ENCODE data around the gene IFNA21. TPM values are rescaled to one million over a fixed set of nuclear protein-coding genes. Genes with fewer than 3 reads are reported as not detected.
A peak's percentile ranks its signal among the peaks of the same experiment; 100 is the strongest.
"Not testable (repeated sequence)": the region's sequence is repeated elsewhere in the genome, so short reads cannot be mapped to it uniquely, and the experiment has no call there.

IFNA21 gene
- not detected in 2 replicates for polyA plus RNA-seq (2013)

DNA sequence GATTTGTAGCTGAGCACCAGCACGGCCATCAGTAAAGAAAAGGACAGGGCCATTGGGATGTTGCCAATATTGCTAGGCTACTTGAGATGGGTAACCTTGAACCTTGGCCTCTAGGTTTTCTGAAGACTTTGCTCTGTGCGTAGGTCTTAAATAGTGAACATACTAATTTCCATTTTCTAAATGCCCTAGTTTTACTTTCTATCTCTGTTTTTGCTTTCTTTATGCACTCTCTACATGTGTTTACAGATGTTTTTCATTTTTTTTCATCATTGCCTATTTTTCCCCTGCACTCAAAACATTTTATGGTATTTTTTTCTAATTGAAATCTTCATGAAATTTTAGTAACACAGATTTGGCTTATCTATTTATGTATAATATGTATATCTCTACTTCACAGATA, at the start of gene IFNA21:
Gene IFNA21, minus strand, starts transcription at position 101 of the 400 bp plus-strand sequence. Its CDS starts 48 bp downstream, at position 53.
- not testable (repeated sequence) for H3K27me3 ChIP-seq (ENCODE audit: insufficient read depth, low read length); H4K91ac ChIP-seq (ENCODE audit: low read depth, low read length); H3K4ac ChIP-seq (ENCODE audit: low read depth, low read length); H3K36me3 ChIP-seq (ENCODE audit: control insufficient read depth in 1 of 2, insufficient read depth in 2 of 2, low read length in 2 of 2); H4K8ac ChIP-seq (ENCODE audit: low read depth, low read length); DNase-seq; H3K79me1 ChIP-seq (ENCODE audit: low read length); H3K4me2 ChIP-seq (ENCODE audit: low read length); H3K9ac ChIP-seq (ENCODE audit: low read length); H2BK120ac ChIP-seq (ENCODE audit: insufficient read depth, low read length, poor library complexity); H3K23ac ChIP-seq (ENCODE audit: low read length); H2BK12ac ChIP-seq (ENCODE audit: low read length); H2AK5ac ChIP-seq (ENCODE audit: low read length); H3K27ac ChIP-seq (ENCODE audit: low read depth, low read length); H3K4me1 ChIP-seq (ENCODE audit: control insufficient read depth in 1 of 2, insufficient read depth in 2 of 2, low read length in 2 of 2); H3K79me2 ChIP-seq (ENCODE audit: control insufficient read depth, insufficient read depth, low read length, poor library complexity); H4K12ac ChIP-seq (ENCODE audit: low read depth, low read length); H3K9me3 ChIP-seq (ENCODE audit: insufficient read depth, low read depth, low read length); H2BK5ac ChIP-seq (ENCODE audit: low read depth, low read length, poor library complexity); H3K18ac ChIP-seq (ENCODE audit: low read length); H2AFZ ChIP-seq (ENCODE audit: insufficient read depth, low read length, poor library complexity); H3K14ac ChIP-seq (ENCODE audit: low read length); H3K4me3 ChIP-seq (ENCODE audit: low read depth, low read length)
- WGBS (ENCODE audit: extremely low coverage, insufficient coverage, insufficient read length) = no CpG with 5 or more reads among the region's 2 CpGs

DNA sequence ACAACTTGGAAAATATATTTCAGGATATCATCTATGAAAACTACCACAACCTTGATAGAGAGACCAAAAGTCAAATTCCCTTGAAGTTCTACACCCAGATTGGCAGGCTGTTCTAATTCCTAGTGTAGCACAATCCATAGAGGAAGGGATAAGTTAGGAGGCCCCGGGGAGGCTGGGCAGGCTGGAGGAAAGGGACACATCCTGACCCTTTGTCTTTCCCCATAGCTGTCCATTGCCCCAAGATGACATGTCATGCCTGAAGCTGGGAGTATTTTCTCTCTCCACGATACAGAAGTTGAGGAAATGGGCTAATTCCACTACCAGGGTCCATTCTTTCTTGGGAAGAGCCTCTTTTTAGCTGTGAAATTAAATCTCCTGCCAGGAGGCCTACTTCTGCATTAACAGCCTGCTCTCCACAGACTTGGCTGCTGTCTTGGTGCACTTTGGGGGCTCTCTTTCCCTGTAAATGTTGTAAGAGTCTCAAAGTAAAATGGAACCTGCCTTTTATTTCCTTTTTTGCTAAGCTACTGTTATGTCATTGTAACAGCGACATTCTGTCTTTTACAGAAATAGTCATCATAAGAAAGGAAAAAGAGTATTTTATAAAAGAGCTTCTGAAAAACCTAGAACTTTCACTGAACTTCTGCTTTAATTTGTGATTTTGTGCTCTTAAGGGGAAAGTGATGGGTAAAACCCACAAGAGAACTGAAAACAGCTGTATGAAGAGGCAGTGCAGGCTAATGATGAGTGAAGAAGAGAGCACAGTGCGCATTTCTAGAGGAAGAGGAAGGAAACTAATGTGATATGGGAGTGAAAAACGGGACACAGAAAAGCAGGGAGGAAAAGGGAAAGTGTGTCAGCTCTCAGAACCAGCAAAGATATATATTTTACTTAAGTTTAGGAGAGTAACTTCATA, 47.2 kb upstream of the IFNA21 start:
- H4K91ac ChIP-seq (ENCODE audit: low read depth, low read length); H2AK5ac ChIP-seq (ENCODE audit: low read length); H3K36me3 ChIP-seq (ENCODE audit: control insufficient read depth in 1 of 2, insufficient read depth in 2 of 2, low read length in 2 of 2); H3K9me3 ChIP-seq (ENCODE audit: insufficient read depth, low read depth, low read length); H3K9ac ChIP-seq (ENCODE audit: low read length); H3K18ac ChIP-seq (ENCODE audit: low read length); H2BK12ac ChIP-seq (ENCODE audit: low read length); H2BK5ac ChIP-seq (ENCODE audit: low read depth, low read length, poor library complexity); H3K4me3 ChIP-seq (ENCODE audit: low read depth, low read length); H2BK120ac ChIP-seq (ENCODE audit: insufficient read depth, low read length, poor library complexity); H3K4ac ChIP-seq (ENCODE audit: low read depth, low read length); H4K12ac ChIP-seq (ENCODE audit: low read depth, low read length); H3K4me1 ChIP-seq (ENCODE audit: control insufficient read depth in 1 of 2, insufficient read depth in 2 of 2, low read length in 2 of 2); H3K27ac ChIP-seq (ENCODE audit: low read depth, low read length); H3K27me3 ChIP-seq (ENCODE audit: insufficient read depth, low read length); H3K79me1 ChIP-seq (ENCODE audit: low read length); H3K4me2 ChIP-seq (ENCODE audit: low read length); H2AFZ ChIP-seq (ENCODE audit: insufficient read depth, low read length, poor library complexity); H3K14ac ChIP-seq (ENCODE audit: low read length); H4K8ac ChIP-seq (ENCODE audit: low read depth, low read length); H3K79me2 ChIP-seq (ENCODE audit: control insufficient read depth, insufficient read depth, low read length, poor library complexity); H3K23ac ChIP-seq (ENCODE audit: low read length): not testable (repeated sequence)
- no CpG with 5 or more reads among the region's 5 CpGs for WGBS (ENCODE audit: extremely low coverage, insufficient coverage, insufficient read length)
- peak in 1 of 2 donors; percentile 8 for DNase-seq

- H3K36me3 ChIP-seq (ENCODE audit: control insufficient read depth in 1 of 2, insufficient read depth in 2 of 2, low read length in 2 of 2); H2BK5ac ChIP-seq (ENCODE audit: low read depth, low read length, poor library complexity); H3K9me3 ChIP-seq (ENCODE audit: insufficient read depth, low read depth, low read length); H3K4me2 ChIP-seq (ENCODE audit: low read length); H2BK120ac ChIP-seq (ENCODE audit: insufficient read depth, low read length, poor library complexity); H4K91ac ChIP-seq (ENCODE audit: low read depth, low read length); DNase-seq; H3K4me3 ChIP-seq (ENCODE audit: low read depth, low read length); H3K79me1 ChIP-seq (ENCODE audit: low read length); H4K12ac ChIP-seq (ENCODE audit: low read depth, low read length); H3K27ac ChIP-seq (ENCODE audit: low read depth, low read length); H2AFZ ChIP-seq (ENCODE audit: insufficient read depth, low read length, poor library complexity); H3K4ac ChIP-seq (ENCODE audit: low read depth, low read length); H3K14ac ChIP-seq (ENCODE audit: low read length); H3K18ac ChIP-seq (ENCODE audit: low read length); H3K23ac ChIP-seq (ENCODE audit: low read length); H3K9ac ChIP-seq (ENCODE audit: low read length); H2AK5ac ChIP-seq (ENCODE audit: low read length); H2BK12ac ChIP-seq (ENCODE audit: low read length); H3K27me3 ChIP-seq (ENCODE audit: insufficient read depth, low read length); H4K8ac ChIP-seq (ENCODE audit: low read depth, low read length); H3K79me2 ChIP-seq (ENCODE audit: control insufficient read depth, insufficient read depth, low read length, poor library complexity); H3K4me1 ChIP-seq (ENCODE audit: control insufficient read depth in 1 of 2, insufficient read depth in 2 of 2, low read length in 2 of 2): not testable (repeated sequence)
- WGBS (ENCODE audit: extremely low coverage, insufficient coverage, insufficient read length) = no CpG with 5 or more reads among the region's 2 CpGs
These were observed 45.7 kb upstream of the IFNA21 start for GRCh38 chr9:21212160-21212559.

- not testable (repeated sequence) for H4K12ac ChIP-seq (ENCODE audit: low read depth, low read length); H2BK12ac ChIP-seq (ENCODE audit: low read length); H3K4me1 ChIP-seq (ENCODE audit: control insufficient read depth in 1 of 2, insufficient read depth in 2 of 2, low read length in 2 of 2); H2BK120ac ChIP-seq (ENCODE audit: insufficient read depth, low read length, poor library complexity); H3K18ac ChIP-seq (ENCODE audit: low read length); DNase-seq; H2BK5ac ChIP-seq (ENCODE audit: low read depth, low read length, poor library complexity); H3K27me3 ChIP-seq (ENCODE audit: insufficient read depth, low read length); H3K4me3 ChIP-seq (ENCODE audit: low read depth, low read length); H3K9ac ChIP-seq (ENCODE audit: low read length); H3K23ac ChIP-seq (ENCODE audit: low read length); H2AFZ ChIP-seq (ENCODE audit: insufficient read depth, low read length, poor library complexity); H3K4me2 ChIP-seq (ENCODE audit: low read length); H3K4ac ChIP-seq (ENCODE audit: low read depth, low read length); H3K27ac ChIP-seq (ENCODE audit: low read depth, low read length); H4K8ac ChIP-seq (ENCODE audit: low read depth, low read length); H2AK5ac ChIP-seq (ENCODE audit: low read length); H3K79me2 ChIP-seq (ENCODE audit: control insufficient read depth, insufficient read depth, low read length, poor library complexity); H3K14ac ChIP-seq (ENCODE audit: low read length); H4K91ac ChIP-seq (ENCODE audit: low read depth, low read length); H3K9me3 ChIP-seq (ENCODE audit: insufficient read depth, low read depth, low read length); H3K36me3 ChIP-seq (ENCODE audit: control insufficient read depth in 1 of 2, insufficient read depth in 2 of 2, low read length in 2 of 2); H3K79me1 ChIP-seq (ENCODE audit: low read length)
- WGBS (ENCODE audit: extremely low coverage, insufficient coverage, insufficient read length) = no CpG with 5 or more reads among the region's 2 CpGs
These were observed 44.3 kb upstream of the IFNA21 start for GRCh38 chr9:21210782-21211181.

Measured in trophoblast cell (in vitro differentiated cells and primary cell).